Stimulated activated memory B cell treated with anti-CD40 and anti-IgM and Interleukin-4, amounts not matched to agents 10 μg/mL and 1 μg/mL and 100 μg/mL, for 72 hours (primary cell): Measurements from ENCODE around the gene SPATS2.

Experiments used
- ATAC-seq: fragments of 150-1000 bp; cut with Tn5 transposase; 2 replicates; pipeline ENCODE4 v1.10.0; 2021
- H3K27ac Mint-ChIP-seq: one replicate; pipeline ENCODE4 v1.8.0; 2022; ENCODE audit warnings: mild to moderate bottlenecking, mixed read lengths
- H3K27me3 Mint-ChIP-seq: one replicate; pipeline ENCODE4 v1.8.0; 2022; ENCODE audit warnings: mixed read lengths
- H3K36me3 Mint-ChIP-seq: one replicate; pipeline ENCODE4 v1.8.0; 2022; ENCODE audit warnings: mixed read lengths
- H3K4me1 Mint-ChIP-seq: one replicate; pipeline ENCODE4 v1.8.0; 2022; ENCODE audit warnings: mixed read lengths
- H3K4me3 Mint-ChIP-seq: one replicate; pipeline ENCODE4 v1.8.0; 2022; ENCODE audit warnings: mild to moderate bottlenecking, moderate library complexity, mixed read lengths
- H3K9me3 Mint-ChIP-seq: one replicate; pipeline ENCODE4 v1.8.0; 2022; ENCODE audit warnings: mixed read lengths

SPATS2 gene

GRCh38 chr12:49557917-49558215, 190.6 kb downstream of the SPATS2 start:
- H3K9me3 Mint-ChIP-seq: no peaks in the 10 kb centered on the region
- H3K4me1 Mint-ChIP-seq: peaks cover 4% of the 10 kb centered on the region
- peaks cover 53% of the 10 kb centered on the region for H3K36me3 Mint-ChIP-seq

GRCh38 chr12:49558526-49558925, 191.3 kb downstream of the SPATS2 start:
- Mint-ChIP-seq H3K4me1 (peaks cover 2% of the 10 kb centered on the region), H3K27ac (no peak overlapping the region), H3K4me3 (no peak overlapping the region), H3K36me3 (peaks cover 60% of the 10 kb centered on the region), H3K27me3 (no peaks in the 10 kb centered on the region), H3K9me3 (no peaks in the 10 kb centered on the region)
- no peak for ATAC-seq

More at GRCh38 chr12:49557917-49558215, 190.6 kb downstream of the SPATS2 start:
- H3K4me3 Mint-ChIP-seq: no peak overlapping the region
- H3K27me3 Mint-ChIP-seq: no peaks in the 10 kb centered on the region
- H3K27ac Mint-ChIP-seq: no peak overlapping the region
- no peak for ATAC-seq

GRCh38 chr12:49559011-49559675, 191.9 kb downstream of the SPATS2 start:
- Mint-ChIP-seq H3K36me3 (peaks cover 66% of the 10 kb centered on the region), H3K27ac (no peak overlapping the region)

GRCh38 chr12:49560695-49561094, 193.4 kb downstream of the SPATS2 start:
- no peaks in the 10 kb centered on the region for H3K9me3 Mint-ChIP-seq
- no peak overlapping the region for H3K27ac Mint-ChIP-seq
- H3K4me1 Mint-ChIP-seq: peaks cover 11% of the 10 kb centered on the region

More at GRCh38 chr12:49559011-49559675, 191.9 kb downstream of the SPATS2 start:
- no peaks in the 10 kb centered on the region for H3K4me1 Mint-ChIP-seq
- H3K4me3 Mint-ChIP-seq: no peak overlapping the region
- H3K9me3 Mint-ChIP-seq: no peaks in the 10 kb centered on the region
- ATAC-seq: no peak
- no peaks in the 10 kb centered on the region for H3K27me3 Mint-ChIP-seq

GRCh38 chr12:49562233-49562632, 195.0 kb downstream of the SPATS2 start:
- H3K27me3 Mint-ChIP-seq: no peaks in the 10 kb centered on the region
- peaks cover 57% of the 10 kb centered on the region for H3K36me3 Mint-ChIP-seq
- H3K4me3 Mint-ChIP-seq: no peak overlapping the region
- no peaks in the 10 kb centered on the region for H3K9me3 Mint-ChIP-seq
- no peak overlapping the region for H3K27ac Mint-ChIP-seq
- ATAC-seq: no peak
- H3K4me1 Mint-ChIP-seq: peaks cover 20% of the 10 kb centered on the region

More at GRCh38 chr12:49560695-49561094, 193.4 kb downstream of the SPATS2 start:
- no peak for ATAC-seq
- Mint-ChIP-seq H3K27me3 (no peaks in the 10 kb centered on the region), H3K36me3 (peaks cover 69% of the 10 kb centered on the region), H3K4me3 (no peak overlapping the region)

GRCh38 chr12:49562831-49563230, 195.6 kb downstream of the SPATS2 start:
- Mint-ChIP-seq H3K27me3 (no peaks in the 10 kb centered on the region), H3K27ac (no peak overlapping the region), H3K4me1 (peaks cover 24% of the 10 kb centered on the region), H3K9me3 (no peaks in the 10 kb centered on the region), H3K36me3 (peaks cover 57% of the 10 kb centered on the region), H3K4me3 (no peak overlapping the region)
- ATAC-seq: no peak

- no peak for ATAC-seq
- H3K27me3 Mint-ChIP-seq: no peaks in the 10 kb centered on the region
- H3K27ac Mint-ChIP-seq: no peak overlapping the region
- peaks cover 33% of the 10 kb centered on the region for H3K4me1 Mint-ChIP-seq
- H3K36me3 Mint-ChIP-seq: peaks cover 49% of the 10 kb centered on the region
- no peaks in the 10 kb centered on the region for H3K9me3 Mint-ChIP-seq
- H3K4me3 Mint-ChIP-seq: no peak overlapping the region
Measured at GRCh38 chr12:49563951-49564685, 196.9 kb downstream of the SPATS2 start.

GRCh38 chr12:49564686-49565405, 197.6 kb downstream of the SPATS2 start:
- H3K4me3 Mint-ChIP-seq: no peak overlapping the region
- no peak overlapping the region for H3K27ac Mint-ChIP-seq
- H3K27me3 Mint-ChIP-seq: no peaks in the 10 kb centered on the region
- H3K4me1 Mint-ChIP-seq: peaks cover 33% of the 10 kb centered on the region
- H3K9me3 Mint-ChIP-seq: no peaks in the 10 kb centered on the region
- peaks cover 42% of the 10 kb centered on the region for H3K36me3 Mint-ChIP-seq
- ATAC-seq: no peak

- H3K27me3 Mint-ChIP-seq: no peaks in the 10 kb centered on the region
- no peaks in the 10 kb centered on the region for H3K9me3 Mint-ChIP-seq
- H3K27ac Mint-ChIP-seq: no peak overlapping the region
- H3K4me1 Mint-ChIP-seq: peaks cover 36% of the 10 kb centered on the region
- peaks cover 37% of the 10 kb centered on the region for H3K36me3 Mint-ChIP-seq
- ATAC-seq: no peak
- no peak overlapping the region for H3K4me3 Mint-ChIP-seq
Measured at GRCh38 chr12:49565406-49566265, 198.4 kb downstream of the SPATS2 start.

GRCh38 chr12:49566361-49566760, 199.1 kb downstream of the SPATS2 start:
- H3K4me1 Mint-ChIP-seq: peaks cover 43% of the 10 kb centered on the region
- H3K27ac Mint-ChIP-seq: no peak overlapping the region
- H3K9me3 Mint-ChIP-seq: no peaks in the 10 kb centered on the region
- no peaks in the 10 kb centered on the region for H3K27me3 Mint-ChIP-seq
- ATAC-seq: no peak
- peaks cover 37% of the 10 kb centered on the region for H3K36me3 Mint-ChIP-seq
- no peak overlapping the region for H3K4me3 Mint-ChIP-seq

- H3K4me3 Mint-ChIP-seq: peak overlapping the region; percentile 99
- peaks cover 36% of the 10 kb centered on the region for H3K36me3 Mint-ChIP-seq
- no peaks in the 10 kb centered on the region for H3K27me3 Mint-ChIP-seq
- no peaks in the 10 kb centered on the region for H3K9me3 Mint-ChIP-seq
- peak overlapping the region; percentile 97 for H3K27ac Mint-ChIP-seq
- H3K4me1 Mint-ChIP-seq: peaks cover 51% of the 10 kb centered on the region
- peak; percentile 46 for ATAC-seq
Measured at GRCh38 chr12:49567302-49567610, 200.0 kb downstream of the SPATS2 start.

GRCh38 chr12:49567611-49568441, 200.6 kb downstream of the SPATS2 start, which contains the start of gene MCRS1:
Gene MCRS1 (minus strand): TSS chr12:49568142. CDS start chr12:49566731, 1,411 bp downstream.
- Mint-ChIP-seq H3K27me3 (no peaks in the 10 kb centered on the region), H3K4me3 (peak within 1 kb of the TSS; percentile 99), H3K9me3 (no peaks in the 10 kb centered on the region), H3K4me1 (peaks cover 51% of the 10 kb centered on the region), H3K27ac (peak within 1 kb of the TSS; percentile 97), H3K36me3 (peaks cover 30% of the 10 kb centered on the region)
- ATAC-seq: peak; percentile 96

- peak; percentile 44 for ATAC-seq
- Mint-ChIP-seq H3K4me1 (peaks cover 51% of the 10 kb centered on the region), H3K27ac (peak overlapping the region; percentile 97), H3K4me3 (peak overlapping the region; percentile 99), H3K9me3 (no peaks in the 10 kb centered on the region), H3K36me3 (peaks cover 23% of the 10 kb centered on the region), H3K27me3 (no peaks in the 10 kb centered on the region)
Measured at GRCh38 chr12:49568442-49569162, 201.3 kb downstream of the SPATS2 start.
